Measurements from ENCODE around the gene NRIP3. TPM values are rescaled to one million over a fixed set of nuclear protein-coding genes. Genes with fewer than 3 reads are reported as not detected.

Gene NRIP3
- total and polyA plus RNA-seq, 7 experiments from 2014 or later = 0.13 to 11.0 (median 2.1) TPM; not detected in 1

GRCh38 chr11:8971196-8971923, 32.4 kb downstream of the NRIP3 start:
- intact Hi-C loops (cut with micrococcal nuclease) = no loop called here
- peaks cover 0 to 3% (median 0%) of the 10 kb centered on the region in 7 donors for H3K4me1 Mint-ChIP-seq
- H3K27ac Mint-ChIP-seq = no peak overlapping the region
- Histone ChIP-seq H3K9me3 (ENCODE audit: control insufficient read depth in 2 of 3, low read length in 3 of 3) (no peaks in the 10 kb centered on the region), H3K27ac (ENCODE audit: low read depth, low read length) (no peak overlapping the region), H3K36me3 (ENCODE audit: control insufficient read depth in 2 of 3, insufficient read depth in 3 of 3, low read length in 3 of 3) (no peaks in the 10 kb centered on the region), H3K27me3 (ENCODE audit: control insufficient read depth in 2 of 2, insufficient read depth in 2 of 2, low read length in 2 of 2) (no peaks in the 10 kb centered on the region), H3K4me1 (ENCODE audit: control insufficient read depth in 2 of 2, insufficient read depth in 2 of 2, low read length in 2 of 2) (no peaks in the 10 kb centered on the region), H3K4me3 (ENCODE audit: low read length) (no peak overlapping the region)
- POLR2A ChIA-PET = no interaction called here
- CTCF ChIA-PET = interaction anchor here (1.1 kb wide), 1 partner anchor 12 kb away, joined by 4 read pairs; no protein-coding TSS in a partner anchor
- H3K27me3 Mint-ChIP-seq = no peaks in the 10 kb centered on the region
- ATAC-seq (no peak), DNase-seq (no peak)
- no peaks in the 10 kb centered on the region for H3K9me3 Mint-ChIP-seq
- no peak overlapping the region for H3K4me3 Mint-ChIP-seq
- H3K36me3 Mint-ChIP-seq = peaks cover 0 to 7% (median 4%) of the 10 kb centered on the region in 5 donors

- Histone ChIP-seq H3K9me3 (ENCODE audit: control insufficient read depth in 2 of 3, low read length in 3 of 3) (no peaks in the 10 kb centered on the region), H3K4me1 (ENCODE audit: control insufficient read depth in 2 of 2, insufficient read depth in 2 of 2, low read length in 2 of 2) (peaks cover 12 to 13% of the 10 kb centered on the region in 2 donors), H3K36me3 (ENCODE audit: control insufficient read depth in 2 of 3, insufficient read depth in 3 of 3, low read length in 3 of 3) (peaks cover 0 to 11% (median 0%) of the 10 kb centered on the region in 3 experiments), H3K4me3 (ENCODE audit: low read length) (no peak overlapping the region), H3K27ac (ENCODE audit: low read depth, low read length) (no peak overlapping the region), H3K27me3 (ENCODE audit: control insufficient read depth in 2 of 2, insufficient read depth in 2 of 2, low read length in 2 of 2) (no peaks in the 10 kb centered on the region)
- H3K27ac Mint-ChIP-seq = peak overlapping the region in 1 of 9 donors; percentile 58
- peaks cover 0 to 10% (median 4%) of the 10 kb centered on the region in 5 donors for H3K36me3 Mint-ChIP-seq
- H3K9me3 Mint-ChIP-seq = no peaks in the 10 kb centered on the region
- no peak for DNase-seq
- H3K27me3 Mint-ChIP-seq = no peaks in the 10 kb centered on the region
- ATAC-seq = no peak
- peaks cover 11 to 29% (median 19%) of the 10 kb centered on the region in 7 donors for H3K4me1 Mint-ChIP-seq
- intact Hi-C loops (cut with micrococcal nuclease) = no loop called here
- H3K4me3 Mint-ChIP-seq = no peak overlapping the region
- ChIA-PET POLR2A (no interaction called here), CTCF (no interaction called here)
Observed at GRCh38 chr11:8967184-8967583, 36.6 kb downstream of the NRIP3 start.

GRCh38 chr11:8964324-8965320, 39.2 kb downstream of the NRIP3 start, which contains the start of gene TMEM9B:
TSS of gene TMEM9B (minus strand) at chr11:8964442. CDS start at chr11:8964313, 129 bp downstream.
- Mint-ChIP-seq H3K4me1 (peaks cover 17 to 45% (median 32%) of the 10 kb centered on the region in 7 donors), H3K27me3 (no peaks in the 10 kb centered on the region), H3K9me3 (no peaks in the 10 kb centered on the region), H3K27ac (peak within 1 kb of the TSS; percentile 94 to 99 (median 98)), H3K36me3 (peaks cover 3 to 7% (median 4%) of the 10 kb centered on the region in 5 donors), H3K4me3 (peak within 1 kb of the TSS; percentile 94 to 99 (median 98))
- POLR2A ChIA-PET = interaction anchor here (0.6 to 2.1 kb wide), 9 partner anchors 8 to 496 kb away, joined by 3 to 27 read pairs (median 5); partner anchors contain the start of genes AKIP1, RPL27A, TRIM66 and ZNF143
- intact Hi-C loops (cut with micrococcal nuclease) = loop anchor here (1.0 to 5.0 kb wide), 15 partner anchors 39 to 1493 kb away; partner anchors contain the start of genes RPL27A (in 2 of the 2), TMEM41B (in 2 of the 2), TRIM66 (in 2 of the 2) and AKIP1 (in 1 of the 2)
- ATAC-seq (peak; percentile 90), DNase-seq (peak; percentile 35 to 85 (median 66))
- Histone ChIP-seq H3K4me1 (ENCODE audit: control insufficient read depth in 2 of 2, insufficient read depth in 2 of 2, low read length in 2 of 2) (peaks cover 13 to 17% of the 10 kb centered on the region in 2 donors), H3K9me3 (ENCODE audit: control insufficient read depth in 2 of 3, low read length in 3 of 3) (no peaks in the 10 kb centered on the region), H3K27ac (ENCODE audit: low read depth, low read length) (peak within 1 kb of the TSS; percentile 92), H3K27me3 (ENCODE audit: control insufficient read depth in 2 of 2, insufficient read depth in 2 of 2, low read length in 2 of 2) (no peaks in the 10 kb centered on the region), H3K4me3 (ENCODE audit: low read length) (peak within 1 kb of the TSS; percentile 96), H3K36me3 (ENCODE audit: control insufficient read depth in 2 of 3, insufficient read depth in 3 of 3, low read length in 3 of 3) (peaks cover 0 to 11% (median 0%) of the 10 kb centered on the region in 3 experiments)
- CTCF ChIA-PET = interaction anchor here (0.8 to 1.5 kb wide), 3 partner anchors 39 to 51 kb away, joined by 3 to 5 read pairs (median 4); partner anchors contain the start of gene NRIP3

- DNase-seq = peak in 7 of 9 donors; percentile 61 to 79 (median 77)
- H3K4me3 Mint-ChIP-seq = peak overlapping the region; percentile 94 to 99 (median 98)
- intact Hi-C loops (cut with micrococcal nuclease) = loop anchor here (1.0 to 5.0 kb wide), 15 partner anchors 40 to 1494 kb away; partner anchors contain the start of genes RPL27A (in 2 of the 2), TMEM41B (in 2 of the 2), TRIM66 (in 2 of the 2) and AKIP1 (in 1 of the 2)
- peaks cover 2 to 6% (median 4%) of the 10 kb centered on the region in 5 donors for H3K36me3 Mint-ChIP-seq
- peak; percentile 83 for ATAC-seq
- no peaks in the 10 kb centered on the region for H3K27me3 ChIP-seq (ENCODE audit: control insufficient read depth in 2 of 2, insufficient read depth in 2 of 2, low read length in 2 of 2)
- no peaks in the 10 kb centered on the region for H3K9me3 ChIP-seq (ENCODE audit: control insufficient read depth in 2 of 3, low read length in 3 of 3)
- peak overlapping the region; percentile 94 to 99 (median 98) for H3K27ac Mint-ChIP-seq
- ChIA-PET CTCF (interaction anchor here (0.6 to 1.5 kb wide), 3 partner anchors 37 to 50 kb away, joined by 3 to 5 read pairs (median 3); no protein-coding TSS in a partner anchor), POLR2A (interaction anchor here (0.5 to 2.1 kb wide), 10 partner anchors 9 to 610 kb away, joined by 3 to 27 read pairs (median 5); partner anchors contain the start of genes AKIP1, RPL27A, TRIM66 and WEE1)
- no peaks in the 10 kb centered on the region for H3K9me3 Mint-ChIP-seq
- no peaks in the 10 kb centered on the region for H3K27me3 Mint-ChIP-seq
- H3K4me1 ChIP-seq (ENCODE audit: control insufficient read depth in 2 of 2, insufficient read depth in 2 of 2, low read length in 2 of 2) = peaks cover 13 to 17% of the 10 kb centered on the region in 2 donors
- H3K4me1 Mint-ChIP-seq = peaks cover 20 to 48% (median 35%) of the 10 kb centered on the region in 7 donors
- H3K4me3 ChIP-seq (ENCODE audit: low read length) = peak overlapping the region; percentile 96
- peaks cover 0 to 11% (median 0%) of the 10 kb centered on the region in 3 experiments for H3K36me3 ChIP-seq (ENCODE audit: control insufficient read depth in 2 of 3, insufficient read depth in 3 of 3, low read length in 3 of 3)
- peak overlapping the region; percentile 92 for H3K27ac ChIP-seq (ENCODE audit: low read depth, low read length)
Observed at GRCh38 chr11:8963569-8964323, 40.1 kb downstream of the NRIP3 start.

- Mint-ChIP-seq H3K27me3 (no peaks in the 10 kb centered on the region), H3K9me3 (no peaks in the 10 kb centered on the region), H3K27ac (peak overlapping the region; percentile 73 to 99 (median 98)), H3K4me3 (peak overlapping the region; percentile 94 to 99 (median 98)), H3K36me3 (peaks cover 0 to 6% (median 3%) of the 10 kb centered on the region in 5 donors), H3K4me1 (peaks cover 20 to 48% (median 35%) of the 10 kb centered on the region in 7 donors)
- ATAC-seq = no peak
- H3K27me3 ChIP-seq (ENCODE audit: control insufficient read depth in 2 of 2, insufficient read depth in 2 of 2, low read length in 2 of 2) = no peaks in the 10 kb centered on the region
- H3K4me1 ChIP-seq (ENCODE audit: control insufficient read depth in 2 of 2, insufficient read depth in 2 of 2, low read length in 2 of 2) = peaks cover 13 to 17% of the 10 kb centered on the region in 2 donors
- H3K27ac ChIP-seq (ENCODE audit: low read depth, low read length) = peak overlapping the region; percentile 92
- H3K36me3 ChIP-seq (ENCODE audit: control insufficient read depth in 2 of 3, insufficient read depth in 3 of 3, low read length in 3 of 3) = peaks cover 0 to 11% (median 0%) of the 10 kb centered on the region in 3 experiments
- ChIA-PET CTCF (interaction anchor here (1.4 kb wide), 1 partner anchor 49 kb away, joined by 3 read pairs; no protein-coding TSS in a partner anchor), POLR2A (interaction anchor here (0.6 kb wide), 1 partner anchor 427 kb away, joined by 4 read pairs; no protein-coding TSS in a partner anchor)
- DNase-seq = no peak
- H3K9me3 ChIP-seq (ENCODE audit: control insufficient read depth in 2 of 3, low read length in 3 of 3) = no peaks in the 10 kb centered on the region
- H3K4me3 ChIP-seq (ENCODE audit: low read length) = peak overlapping the region; percentile 96
- intact Hi-C loops (cut with micrococcal nuclease) = loop anchor here (5.0 kb wide), 3 partner anchors 351 to 1494 kb away; partner anchors contain the start of genes AMPD3 (in 1 of the 2) and EIF3F (in 1 of the 2)
Observed at GRCh38 chr11:8962841-8963240, 41.0 kb downstream of the NRIP3 start.
